Mesenchymal stem cell (in vitro differentiated cells and primary cell): ENCODE measurements around the gene SFXN5.

ENCODE experiments used
- DNase-seq: peaks from one replicate; pipeline ENCODE4 v3.0.0-alpha.2; 2013
- H2AFZ ChIP-seq: one replicate; pipeline ENCODE4 v1.6.1; 2013; ENCODE audit warnings: low read depth, mild to moderate bottlenecking, control low read depth, inconsistent platforms, low read length, moderate library complexity
- H2AK5ac ChIP-seq: 2 replicates; pipeline ENCODE4 v1.6.1; 2013; ENCODE audit warnings: low read length, moderate library complexity, mild to moderate bottlenecking, inconsistent platforms; ENCODE audit not compliant: severe bottlenecking
- H2BK120ac ChIP-seq: one replicate; pipeline ENCODE4 v1.6.1; 2013; ENCODE audit warnings: low read depth, mild to moderate bottlenecking, inconsistent platforms, low read length, moderate library complexity
- H2BK12ac ChIP-seq, 2 experiments: one replicate each; pipeline ENCODE4 v1.6.1; 2013; ENCODE audit warnings: inconsistent platforms in 2 of 2, low read length in 2 of 2, mild to moderate bottlenecking in 2 of 2, moderate library complexity in 2 of 2, control low read depth in 1 of 2
- H2BK15ac ChIP-seq: one replicate; pipeline ENCODE4 v1.6.1; 2013; ENCODE audit warnings: mild to moderate bottlenecking, low read depth, inconsistent platforms; ENCODE audit not compliant: poor library complexity, severe bottlenecking
- H2BK5ac ChIP-seq: 2 replicates; pipeline ENCODE4 v1.6.1; 2013; ENCODE audit warnings: low read depth, mild to moderate bottlenecking, low read length, control low read depth, inconsistent platforms; ENCODE audit not compliant: poor library complexity, severe bottlenecking
- H3K14ac ChIP-seq, 2 experiments: one replicate each; pipeline ENCODE4 v1.6.1; 2013; ENCODE audit warnings: inconsistent platforms in 2 of 2, low read length in 2 of 2, control low read depth in 1 of 2, mild to moderate bottlenecking in 1 of 2, moderate library complexity in 1 of 2
- H3K18ac ChIP-seq, 2 experiments: one replicate each; pipeline ENCODE4 v1.6.1; 2013; ENCODE audit warnings: inconsistent platforms in 2 of 2, low read length in 2 of 2, control low read depth in 1 of 2, low read depth in 1 of 2, mild to moderate bottlenecking in 1 of 2
- H3K23ac ChIP-seq, 2 experiments: one replicate each; pipeline ENCODE4 v1.6.1; 2013; ENCODE audit warnings: inconsistent platforms in 2 of 2, low read length in 2 of 2, mild to moderate bottlenecking in 2 of 2, moderate library complexity in 2 of 2, control low read depth in 1 of 2
- H3K27ac ChIP-seq: 2 replicates; pipeline ENCODE4 v1.5.1; 2013; ENCODE audit warnings: mild to moderate bottlenecking, moderate library complexity, low read length, control low read depth, inconsistent platforms; ENCODE audit not compliant: poor library complexity, severe bottlenecking
- H3K27me3 ChIP-seq, 2 experiments: 2 replicates each; pipeline versions ENCODE4 v1.6.1 to v1.7.0; 2013; ENCODE audit warnings: low read length in 2 of 2, mild to moderate bottlenecking in 2 of 2, moderate library complexity in 2 of 2, control low read depth in 1 of 2, inconsistent platforms in 1 of 2; ENCODE audit not compliant: control insufficient read depth in 1 of 2, insufficient read depth in 1 of 2
- H3K36me3 ChIP-seq, 2 experiments: 2 replicates each; pipeline versions ENCODE4 v1.6.1 to v1.7.0; 2013; ENCODE audit warnings: low read length in 2 of 2, control low read depth in 1 of 2, inconsistent platforms in 1 of 2, low read depth in 1 of 2, mild to moderate bottlenecking in 1 of 2; ENCODE audit not compliant: insufficient read depth in 2 of 2, control insufficient read depth in 1 of 2
- H3K4ac ChIP-seq, 2 experiments: one replicate each; pipeline ENCODE4 v1.6.1; 2013; ENCODE audit warnings: inconsistent platforms in 2 of 2, low read length in 2 of 2, mild to moderate bottlenecking in 2 of 2, moderate library complexity in 2 of 2, control low read depth in 1 of 2, low read depth in 1 of 2
- H3K4me1 ChIP-seq: 2 replicates; pipeline ENCODE4 v1.6.1; 2013; ENCODE audit warnings: low read depth, low read length, control low read depth; ENCODE audit not compliant: control insufficient read depth, insufficient read depth
- H3K4me2 ChIP-seq: 2 replicates; pipeline ENCODE4 v1.6.1; 2013; ENCODE audit warnings: low read length, mild to moderate bottlenecking, inconsistent platforms; ENCODE audit not compliant: poor library complexity, severe bottlenecking
- H3K4me3 ChIP-seq, 2 experiments: 2 replicates each; pipeline versions ENCODE4 v1.5.1 to v1.7.0; 2013; ENCODE audit warnings: low read length in 2 of 2, mild to moderate bottlenecking in 2 of 2, control low read depth in 1 of 2, low read depth in 1 of 2; ENCODE audit not compliant: insufficient read depth in 1 of 2
- H3K79me1 ChIP-seq: replicated peaks from 2 replicates; pipeline ENCODE4 v1.6.1; 2013; ENCODE audit warnings: mild to moderate bottlenecking, control low read depth, low read length, inconsistent platforms; ENCODE audit not compliant: poor library complexity, severe bottlenecking
- H3K9ac ChIP-seq: 2 replicates; pipeline ENCODE4 v1.7.0; 2013; ENCODE audit warnings: mild to moderate bottlenecking, low read length, moderate library complexity
- H3K9me3 ChIP-seq: 2 replicates; pipeline ENCODE4 v1.7.0; 2013; ENCODE audit warnings: mild to moderate bottlenecking, low read length; ENCODE audit not compliant: control insufficient read depth
- H4K8ac ChIP-seq: one replicate; pipeline ENCODE4 v1.6.1; 2013; ENCODE audit warnings: inconsistent platforms, mild to moderate bottlenecking, low read length, moderate library complexity
- H4K91ac ChIP-seq: one replicate; pipeline ENCODE4 v1.6.1; 2013; ENCODE audit warnings: mild to moderate bottlenecking, low read length, inconsistent platforms
- WGBS: methylation state at CpG from one replicate; pipeline ENCODE4 v1.1.7; 2013; ENCODE audit warnings: mixed read lengths; 5-methylcytosine and 5-hydroxymethylcytosine counted together

Gene SFXN5

GRCh38 chr2:73018188-73018825 lies 53.2 kb downstream of the SFXN5 start:
- Histone ChIP-seq H3K18ac (no peak overlapping the region), H3K14ac (no peak overlapping the region), H3K4me3 (no peak overlapping the region), H2BK120ac (no peak overlapping the region), H3K4me1 (peaks cover 16% of the 10 kb centered on the region), H2BK15ac (no peak overlapping the region), H4K8ac (no peak overlapping the region), H3K4me2 (no peak overlapping the region), H3K27ac (no peak overlapping the region), H3K9ac (no peak overlapping the region), H3K9me3 (no peaks in the 10 kb centered on the region), H2AFZ (no peak overlapping the region), H3K79me1 (peaks cover 3% of the 10 kb centered on the region), H2BK12ac (no peak overlapping the region), H3K4ac (no peak overlapping the region), H3K23ac (no peak overlapping the region), H2AK5ac (no peak overlapping the region), H3K36me3 (peaks cover 8 to 14% of the 10 kb centered on the region in 2 experiments), H4K91ac (no peak overlapping the region), H3K27me3 (no peaks in the 10 kb centered on the region), H2BK5ac (no peak overlapping the region)
- DNase-seq, result no peak
- WGBS, result no CpG with 5 or more reads among the region's 2 CpGs

- Histone ChIP-seq H3K79me1 (no peaks in the 10 kb centered on the region), H3K14ac (no peak overlapping the region), H3K9ac (no peak overlapping the region), H3K4ac (no peak overlapping the region), H2AFZ (no peak overlapping the region), H3K23ac (no peak overlapping the region), H2AK5ac (no peak overlapping the region), H2BK15ac (no peak overlapping the region), H3K9me3 (no peaks in the 10 kb centered on the region), H4K91ac (no peak overlapping the region), H2BK120ac (no peak overlapping the region), H4K8ac (no peak overlapping the region), H2BK12ac (no peak overlapping the region), H3K4me3 (no peak overlapping the region), H3K4me1 (no peaks in the 10 kb centered on the region), H3K27ac (no peak overlapping the region), H3K18ac (no peak overlapping the region), H3K27me3 (no peaks in the 10 kb centered on the region), H3K4me2 (no peak overlapping the region), H3K36me3 (peaks cover 8 to 15% of the 10 kb centered on the region in 2 experiments), H2BK5ac (no peak overlapping the region)
- WGBS, result 90% methylated on average over 2 of the region's 3 CpGs
- DNase-seq, result no peak
These were observed 57.6 kb downstream of the SFXN5 start for GRCh38 chr2:73013936-73014335.

- Histone ChIP-seq H4K8ac (no peak overlapping the region), H3K18ac (no peak overlapping the region), H4K91ac (no peak overlapping the region), H3K4me3 (no peak overlapping the region), H3K27me3 (no peaks in the 10 kb centered on the region), H3K27ac (no peak overlapping the region), H2BK15ac (no peak overlapping the region), H2BK120ac (no peak overlapping the region), H3K79me1 (peaks cover 5% of the 10 kb centered on the region), H2BK5ac (no peak overlapping the region), H3K9ac (no peak overlapping the region), H3K23ac (no peak overlapping the region), H3K36me3 (peaks cover 21 to 30% of the 10 kb centered on the region in 2 experiments), H3K4ac (no peak overlapping the region), H2BK12ac (no peak overlapping the region), H3K14ac (no peak overlapping the region), H2AFZ (no peak overlapping the region), H3K9me3 (no peaks in the 10 kb centered on the region), H3K4me1 (no peaks in the 10 kb centered on the region), H3K4me2 (no peak overlapping the region), H2AK5ac (no peak overlapping the region)
- 96% methylated on average over 7 of the region's 7 CpGs for WGBS
- no peak for DNase-seq
These were observed 62.2 kb downstream of the SFXN5 start for GRCh38 chr2:73009177-73009839.

- H3K27me3 ChIP-seq, result no peaks in the 10 kb centered on the region
- no peak overlapping the region for H3K23ac ChIP-seq
- no peak overlapping the region for H3K4ac ChIP-seq
- H2BK12ac ChIP-seq, result no peak overlapping the region
- H3K18ac ChIP-seq, result no peak overlapping the region
- DNase-seq, result no peak
- peaks cover 5% of the 10 kb centered on the region for H3K79me1 ChIP-seq
- no peak overlapping the region for H2BK120ac ChIP-seq
- H3K9ac ChIP-seq, result no peak overlapping the region
- no peak overlapping the region for H2AFZ ChIP-seq
- H4K8ac ChIP-seq, result no peak overlapping the region
- H3K14ac ChIP-seq, result no peak overlapping the region
- no peaks in the 10 kb centered on the region for H3K4me1 ChIP-seq
- WGBS, result 94% methylated on average over 9 of the region's 9 CpGs
- no peak overlapping the region for H3K4me3 ChIP-seq
- no peak overlapping the region for H4K91ac ChIP-seq
- no peaks in the 10 kb centered on the region for H3K9me3 ChIP-seq
- no peak overlapping the region for H2AK5ac ChIP-seq
- H2BK5ac ChIP-seq, result no peak overlapping the region
- peaks cover 21 to 30% of the 10 kb centered on the region in 2 experiments for H3K36me3 ChIP-seq
- H3K27ac ChIP-seq, result no peak overlapping the region
- no peak overlapping the region for H2BK15ac ChIP-seq
- H3K4me2 ChIP-seq, result no peak overlapping the region
These were observed 62.8 kb downstream of the SFXN5 start for GRCh38 chr2:73008766-73009135.
